KG1 (cell line): ENCODE data around the gene OAF.

Experiments
- DNase-seq: peaks from one replicate; lab custom pipeline; 2025; lab: John Stamatoyannopoulos, UW

Gene OAF

GRCh38 chr11:120184371-120184945 is 26.4 kb upstream of the OAF start:
- no peak for DNase-seq

- DNase-seq = no peak
These were observed 25.7 kb upstream of the OAF start for GRCh38 chr11:120184946-120185705.

GRCh38 chr11:120185706-120186455 is 25.0 kb upstream of the OAF start:
- no peak for DNase-seq

GRCh38 chr11:120186456-120186773 is 24.4 kb upstream of the OAF start:
- no peak for DNase-seq

GRCh38 chr11:120186774-120187591 is 23.8 kb upstream of the OAF start:
- no peak for DNase-seq

- DNase-seq = no peak
These were observed 22.5 kb upstream of the OAF start for GRCh38 chr11:120188371-120188770.

GRCh38 chr11:120188811-120189455 is 21.9 kb upstream of the OAF start:
- DNase-seq = no peak

- DNase-seq = no peak
These were observed 19.8 kb upstream of the OAF start for GRCh38 chr11:120191058-120191457.

- no peak for DNase-seq
These were observed 17.8 kb upstream of the OAF start for GRCh38 chr11:120192831-120193625.

- no peak for DNase-seq
These were observed 16.7 kb upstream of the OAF start for GRCh38 chr11:120194166-120194565.

- DNase-seq = no peak
These were observed 15.1 kb upstream of the OAF start for GRCh38 chr11:120195601-120196320.

GRCh38 chr11:120196826-120197225 is 14.0 kb upstream of the OAF start:
- DNase-seq = no peak

- no peak for DNase-seq
These were observed 13.5 kb upstream of the OAF start for GRCh38 chr11:120197251-120197891.

- DNase-seq = no peak
These were observed 12.9 kb upstream of the OAF start for GRCh38 chr11:120197977-120198376.

GRCh38 chr11:120198403-120198786 is 12.4 kb upstream of the OAF start:
- no peak for DNase-seq

- no peak for DNase-seq
These were observed 11.9 kb upstream of the OAF start for GRCh38 chr11:120198787-120199469.

GRCh38 chr11:120199613-120200012 is 11.2 kb upstream of the OAF start:
- no peak for DNase-seq

GRCh38 chr11:120200677-120201076 is 10.2 kb upstream of the OAF start:
- DNase-seq = no peak

- no peak for DNase-seq
These were observed 9.2 kb upstream of the OAF start for GRCh38 chr11:120201653-120202052.
